Activated T-cell treated with anti-CD3 and anti-CD28 coated beads, Interleukin-2, amount 50 U/mL, for 1 hour (primary cell): ENCODE data around the gene NOB1.

Source experiments
- DNase-seq: peaks from one replicate; pipeline ENCODE4 v3.0.0-alpha.2; 2020

The NOB1 gene

GRCh38 chr16:69718111-69718764 lies 36.5 kb downstream of the NOB1 start:
- no peak for DNase-seq

- no peak for DNase-seq
Observed at GRCh38 chr16:69717066-69717465, 37.7 kb downstream of the NOB1 start.

GRCh38 chr16:69712914-69713581 lies 41.7 kb downstream of the NOB1 start:
- no peak for DNase-seq

- DNase-seq = no peak
Observed at GRCh38 chr16:69712277-69712676, 42.4 kb downstream of the NOB1 start.

- no peak for DNase-seq
Observed at GRCh38 chr16:69711115-69711740, 43.5 kb downstream of the NOB1 start.

- no peak for DNase-seq
Observed at GRCh38 chr16:69709456-69710084, 45.2 kb downstream of the NOB1 start.

GRCh38 chr16:69707920-69708683 lies 46.6 kb downstream of the NOB1 start:
- no peak for DNase-seq

- no peak for DNase-seq
Observed at GRCh38 chr16:69706975-69707340, 47.8 kb downstream of the NOB1 start.

GRCh38 chr16:69706256-69706974 lies 48.3 kb downstream of the NOB1 start:
- no peak for DNase-seq

GRCh38 chr16:69703638-69704037 lies 51.1 kb downstream of the NOB1 start:
- DNase-seq = no peak

GRCh38 chr16:69701866-69702265 lies 52.9 kb downstream of the NOB1 start:
- DNase-seq = no peak

GRCh38 chr16:69701452-69701851 lies 53.3 kb downstream of the NOB1 start:
- DNase-seq = no peak

GRCh38 chr16:69699915-69700314 lies 54.8 kb downstream of the NOB1 start:
- DNase-seq = no peak

- no peak for DNase-seq
Observed at GRCh38 chr16:69698404-69698803, 56.3 kb downstream of the NOB1 start.

GRCh38 chr16:69693916-69694315 lies 60.8 kb downstream of the NOB1 start:
- DNase-seq = no peak

- no peak for DNase-seq
Observed at GRCh38 chr16:69691980-69692911, 62.5 kb downstream of the NOB1 start.
